ENCODE measurements around the gene ARHGAP26.

ARHGAP26 gene

DNA sequence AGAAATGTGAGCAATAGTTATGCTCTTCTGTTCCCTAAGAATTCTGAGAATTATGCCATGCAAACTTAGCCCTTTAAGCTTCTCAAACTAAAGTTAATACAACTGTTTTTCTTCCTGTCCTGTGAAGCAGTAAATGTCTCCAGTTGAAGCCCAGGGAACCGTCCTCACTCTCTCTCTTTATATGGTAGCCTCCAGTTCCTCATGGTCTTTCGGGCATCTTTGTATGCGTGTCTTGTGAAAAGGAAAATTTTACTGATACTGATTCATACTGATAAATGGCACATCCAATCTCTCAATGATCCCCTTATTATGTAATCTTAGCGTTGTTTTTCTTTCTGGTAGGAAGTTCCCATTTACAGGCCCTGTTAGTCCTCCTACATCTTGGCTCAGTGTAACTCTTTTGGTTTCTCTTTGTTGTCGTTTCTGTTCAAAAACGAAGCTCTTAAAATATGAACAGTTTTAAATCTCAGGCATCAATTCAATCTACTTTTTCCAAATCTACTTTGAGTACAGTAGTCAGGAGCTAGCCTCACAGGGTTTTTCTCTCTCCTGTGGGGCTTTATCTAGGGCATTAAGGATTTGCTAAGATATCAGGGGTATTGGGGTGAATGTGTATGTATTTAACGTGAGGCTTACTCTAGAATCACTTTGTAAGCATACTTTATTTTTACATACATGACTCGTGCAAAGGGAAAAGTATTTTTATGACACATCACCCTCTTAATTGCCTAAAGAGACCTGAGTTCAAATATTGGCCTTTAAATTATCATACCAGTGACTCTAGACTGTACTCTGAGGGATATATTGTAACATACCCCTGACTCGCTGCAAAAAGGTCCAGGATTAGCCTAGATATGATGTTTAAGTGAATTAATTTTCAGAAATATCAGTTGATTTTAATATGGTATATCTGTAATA is 375.3 kb downstream of the ARHGAP26 start:
- in situ Hi-C loops (cut with MboI; ENCODE audit: low pct_unique_long_range_greater_than_20kb, low sequenced_read_pairs, unreplicated experiment), result no loop called here
- no peak for DNase-seq (ENCODE audit: low spot score)
- TF ChIP-seq, protein P1, sequence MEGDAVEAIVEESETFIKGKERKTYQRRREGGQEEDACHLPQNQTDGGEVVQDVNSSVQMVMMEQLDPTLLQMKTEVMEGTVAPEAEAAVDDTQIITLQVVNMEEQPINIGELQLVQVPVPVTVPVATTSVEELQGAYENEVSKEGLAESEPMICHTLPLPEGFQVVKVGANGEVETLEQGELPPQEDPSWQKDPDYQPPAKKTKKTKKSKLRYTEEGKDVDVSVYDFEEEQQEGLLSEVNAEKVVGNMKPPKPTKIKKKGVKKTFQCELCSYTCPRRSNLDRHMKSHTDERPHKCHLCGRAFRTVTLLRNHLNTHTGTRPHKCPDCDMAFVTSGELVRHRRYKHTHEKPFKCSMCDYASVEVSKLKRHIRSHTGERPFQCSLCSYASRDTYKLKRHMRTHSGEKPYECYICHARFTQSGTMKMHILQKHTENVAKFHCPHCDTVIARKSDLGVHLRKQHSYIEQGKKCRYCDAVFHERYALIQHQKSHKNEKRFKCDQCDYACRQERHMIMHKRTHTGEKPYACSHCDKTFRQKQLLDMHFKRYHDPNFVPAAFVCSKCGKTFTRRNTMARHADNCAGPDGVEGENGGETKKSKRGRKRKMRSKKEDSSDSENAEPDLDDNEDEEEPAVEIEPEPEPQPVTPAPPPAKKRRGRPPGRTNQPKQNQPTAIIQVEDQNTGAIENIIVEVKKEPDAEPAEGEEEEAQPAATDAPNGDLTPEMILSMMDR (IDR thresholded peaks at IDR 0.05; ENCODE audit: extremely low read depth, insufficient read depth, missing control alignments), result no peak

DNA sequence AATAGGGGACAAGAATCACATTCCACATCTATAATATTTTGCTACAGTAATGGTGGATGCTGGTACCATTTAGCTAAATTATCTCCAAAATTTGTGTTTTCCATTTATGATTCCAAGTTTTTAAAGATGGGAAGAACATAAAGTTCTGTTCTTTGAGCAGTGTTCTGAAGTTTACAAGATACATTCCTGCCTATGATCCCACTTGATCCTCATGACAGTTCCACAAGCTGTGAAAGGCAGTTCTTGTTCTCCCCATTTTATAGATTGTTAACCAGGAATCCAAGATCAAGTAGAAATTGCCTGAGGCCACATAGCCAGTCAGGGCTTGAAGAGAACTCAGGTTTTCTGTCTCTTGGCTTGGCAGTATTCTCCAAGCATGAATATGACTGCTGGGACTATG is 376.0 kb downstream of the ARHGAP26 start:
- DNase-seq (ENCODE audit: low spot score), result no peak
- TF ChIP-seq, protein P1 (IDR thresholded peaks at IDR 0.05; ENCODE audit: extremely low read depth, insufficient read depth, missing control alignments), result no peak
- in situ Hi-C loops (cut with MboI; ENCODE audit: low pct_unique_long_range_greater_than_20kb, low sequenced_read_pairs, unreplicated experiment), result no loop called here

GRCh38 chr5:143147383-143147782 is 377.2 kb downstream of the ARHGAP26 start:
- TF ChIP-seq, protein P1 (IDR thresholded peaks at IDR 0.05; ENCODE audit: extremely low read depth, insufficient read depth, missing control alignments), result no peak
- no peak for DNase-seq (ENCODE audit: low spot score)
- in situ Hi-C loops (cut with MboI; ENCODE audit: low pct_unique_long_range_greater_than_20kb, low sequenced_read_pairs, unreplicated experiment), result no loop called here

DNA sequence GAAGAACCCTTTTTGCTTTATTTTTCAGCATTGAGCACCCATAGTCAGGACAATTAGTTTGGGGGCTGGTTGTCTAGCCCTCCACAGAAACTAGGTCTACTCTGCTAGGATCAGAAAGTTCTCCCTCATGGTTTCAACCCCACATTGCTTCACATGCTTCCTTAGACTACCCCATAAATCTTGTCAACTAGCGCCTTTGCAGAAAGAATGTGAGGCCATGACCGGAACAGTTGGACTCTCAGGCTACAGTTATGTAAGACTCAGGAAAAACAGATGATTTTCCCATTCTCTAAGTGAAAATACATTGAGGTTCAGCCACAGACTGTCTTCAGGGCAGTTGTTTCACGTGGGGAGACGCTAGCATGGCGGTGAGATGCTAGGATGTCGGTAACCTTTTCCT is 377.7 kb downstream of the ARHGAP26 start:
- TF ChIP-seq, protein P1 (IDR thresholded peaks at IDR 0.05; ENCODE audit: extremely low read depth, insufficient read depth, missing control alignments), result no peak
- in situ Hi-C loops (cut with MboI; ENCODE audit: low pct_unique_long_range_greater_than_20kb, low sequenced_read_pairs, unreplicated experiment), result no loop called here
- no peak for DNase-seq (ENCODE audit: low spot score)

DNA sequence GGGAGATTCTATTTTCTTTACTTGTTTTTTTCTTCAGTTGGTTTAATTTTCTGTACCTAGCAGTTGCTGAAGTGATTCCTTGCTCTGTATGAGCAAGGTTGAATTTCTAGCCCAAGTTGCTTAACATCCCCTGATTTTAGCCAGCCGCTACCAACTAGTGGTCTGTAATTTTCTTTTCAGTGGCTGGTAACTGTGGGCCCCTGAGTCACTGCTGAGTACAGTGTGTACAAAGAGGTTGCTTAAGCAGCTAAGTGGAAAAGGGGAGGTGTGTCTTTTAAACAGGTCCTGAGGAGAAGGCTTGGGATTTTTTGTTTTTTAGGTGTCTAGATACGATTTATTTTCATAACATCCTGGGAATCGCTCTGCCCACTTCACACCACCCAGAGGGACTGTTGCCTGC is 378.6 kb downstream of the ARHGAP26 start:
- DNase-seq (ENCODE audit: low spot score), result no peak
- TF ChIP-seq, protein P1 (IDR thresholded peaks at IDR 0.05; ENCODE audit: extremely low read depth, insufficient read depth, missing control alignments), result no peak
- in situ Hi-C loops (cut with MboI; ENCODE audit: low pct_unique_long_range_greater_than_20kb, low sequenced_read_pairs, unreplicated experiment), result no loop called here

DNA sequence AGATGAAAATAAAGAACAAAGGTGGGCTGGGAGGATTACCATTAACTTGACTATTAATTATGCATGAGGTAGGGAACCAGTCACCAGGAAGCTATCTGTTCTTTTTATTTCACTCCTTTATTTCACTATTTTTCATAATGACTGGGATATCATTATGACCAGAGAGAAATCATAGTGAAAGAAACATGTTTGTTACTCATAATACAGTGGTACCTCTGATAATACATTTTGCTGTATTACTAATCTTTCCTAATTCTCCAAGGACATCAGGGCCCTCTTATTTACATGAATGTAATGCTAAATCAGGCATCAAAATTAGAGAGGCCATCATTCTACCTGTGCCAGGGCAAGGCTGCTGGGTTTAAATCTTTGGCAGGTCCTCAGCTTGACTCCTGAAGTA is 379.6 kb downstream of the ARHGAP26 start:
- in situ Hi-C loops (cut with MboI; ENCODE audit: low pct_unique_long_range_greater_than_20kb, low sequenced_read_pairs, unreplicated experiment), result no loop called here
- no peak for DNase-seq (ENCODE audit: low spot score)
- TF ChIP-seq, protein P1 (IDR thresholded peaks at IDR 0.05; ENCODE audit: extremely low read depth, insufficient read depth, missing control alignments), result no peak
